Tibial nerve (tissue), 4 donors: Measurements from ENCODE around the gene CTBP1. TPM values are rescaled to one million over a fixed set of nuclear protein-coding genes. Genes with fewer than 3 reads are reported as not detected.

Source experiments
- DNase-seq, 2 donors: peaks; one replicate each; pipeline ENCODE4 v3.0.0-alpha.2; 2019; ENCODE audit warnings: low spot score in 2 of 2
- H3K27ac ChIP-seq, 4 donors: fragments of 200-600 bp; sonication (generic) in 3 of 4; one replicate each; pipeline ENCODE4 v1.5.1; 2017 to 2019; ENCODE audit warnings: mild to moderate bottlenecking in 1 of 4
- H3K27me3 ChIP-seq, 2 donors: fragments of 200-600 bp; sonication (generic) in 1 of 2; one replicate each; pipeline versions ENCODE4 v1.5.1 to v1.6.0; 2017 to 2019
- H3K36me3 ChIP-seq, 3 donors: fragments of 200-600 bp; sonication (generic); one replicate each; pipeline ENCODE4 v1.5.1; 2018 to 2019
- H3K4me1 ChIP-seq, 4 donors: fragments of 200-600 bp; sonication (generic) in 3 of 4; one replicate each; pipeline ENCODE4 v1.5.1; 2017 to 2019
- H3K4me3 ChIP-seq, 4 donors: fragments of 200-600 bp; sonication (generic) in 3 of 4; one replicate each; pipeline ENCODE4 v1.5.1; 2017 to 2019; ENCODE audit warnings: mild to moderate bottlenecking in 1 of 4, moderate library complexity in 1 of 4
- H3K9me3 ChIP-seq, 4 donors: fragments of 200-600 bp; sonication (generic) in 3 of 4; one replicate each; pipeline ENCODE4 v1.5.1; 2017 to 2019
- EP300 ChIP-seq, 2 donors: sonication (generic); formaldehyde crosslinking; IDR thresholded peaks; one replicate each; pipeline ENCODE4 v1.6.1; 2017; ENCODE audit warnings: antibody characterized with exemption in 2 of 2, mild to moderate bottlenecking in 1 of 2
- POLR2A ChIP-seq, 2 donors: fragments of 450-650 bp; IDR thresholded peaks; one replicate each; pipeline ENCODE4 v1.6.1; 2017; ENCODE audit warnings: antibody characterized with exemption in 2 of 2, mild to moderate bottlenecking in 2 of 2, moderate library complexity in 2 of 2
- WGBS, 2 donors: methylation state at CpG; one replicate each; pipeline ENCODE4 v1.1.5; 2018; 5-methylcytosine and 5-hydroxymethylcytosine counted together
- total RNA-seq, 4 donors: library from RNA; depleted of rRNA; stranded (reverse); fragments of >200 nt; gene quantifications; one replicate each; pipeline ENCODE4 v1.1.0, GENCODE V29; 2016
- TF ChIP-seq, protein P1 (sequence below), 5 experiments: fragments of 200-600 bp in 3 of 5; fragments of 450-650 bp in 2 of 5; sonication (generic) in 3 of 5; IDR thresholded peaks; one replicate each; pipeline ENCODE4 v1.5.1; 2016 to 2019; ENCODE audit warnings: antibody characterized with exemption in 5 of 5, mild to moderate bottlenecking in 3 of 5, moderate library complexity in 2 of 5

CTBP1 gene
- total RNA-seq, 4 donors from 2014 or later = 134 to 255 (median 193) TPM

GRCh38 chr4:1225272-1226143, 23.4 kb downstream of the CTBP1 start:
- Histone ChIP-seq H3K9me3 (no peaks in the 10 kb centered on the region), H3K27ac (peak overlapping the region in 2 of 4 donors; percentile 33 to 57), H3K4me3 (no peak overlapping the region), H3K36me3 (peaks cover 0 to 99% (median 23%) of the 10 kb centered on the region in 3 donors), H3K4me1 (peaks cover 0 to 18% (median 10%) of the 10 kb centered on the region in 4 donors), H3K27me3 (no peaks in the 10 kb centered on the region)
- no peak for TF ChIP-seq EP300 (IDR thresholded peaks at IDR 0.05)
- no peak for TF ChIP-seq POLR2A (IDR thresholded peaks at IDR 0.05)
- TF ChIP-seq, protein P1, sequence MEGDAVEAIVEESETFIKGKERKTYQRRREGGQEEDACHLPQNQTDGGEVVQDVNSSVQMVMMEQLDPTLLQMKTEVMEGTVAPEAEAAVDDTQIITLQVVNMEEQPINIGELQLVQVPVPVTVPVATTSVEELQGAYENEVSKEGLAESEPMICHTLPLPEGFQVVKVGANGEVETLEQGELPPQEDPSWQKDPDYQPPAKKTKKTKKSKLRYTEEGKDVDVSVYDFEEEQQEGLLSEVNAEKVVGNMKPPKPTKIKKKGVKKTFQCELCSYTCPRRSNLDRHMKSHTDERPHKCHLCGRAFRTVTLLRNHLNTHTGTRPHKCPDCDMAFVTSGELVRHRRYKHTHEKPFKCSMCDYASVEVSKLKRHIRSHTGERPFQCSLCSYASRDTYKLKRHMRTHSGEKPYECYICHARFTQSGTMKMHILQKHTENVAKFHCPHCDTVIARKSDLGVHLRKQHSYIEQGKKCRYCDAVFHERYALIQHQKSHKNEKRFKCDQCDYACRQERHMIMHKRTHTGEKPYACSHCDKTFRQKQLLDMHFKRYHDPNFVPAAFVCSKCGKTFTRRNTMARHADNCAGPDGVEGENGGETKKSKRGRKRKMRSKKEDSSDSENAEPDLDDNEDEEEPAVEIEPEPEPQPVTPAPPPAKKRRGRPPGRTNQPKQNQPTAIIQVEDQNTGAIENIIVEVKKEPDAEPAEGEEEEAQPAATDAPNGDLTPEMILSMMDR (IDR thresholded peaks at IDR 0.05) = no peak
- no peak for DNase-seq
- WGBS, 2 donors = 72 to 81% methylated on average over 37 of the region's 67 CpGs

- TF ChIP-seq, protein P1 (IDR thresholded peaks at IDR 0.05) = no peak
- TF ChIP-seq POLR2A (IDR thresholded peaks at IDR 0.05) (no peak), EP300 (IDR thresholded peaks at IDR 0.05) (no peak)
- H3K36me3 ChIP-seq = peaks cover 0 to 94% (median 23%) of the 10 kb centered on the region in 3 donors
- WGBS, 2 donors = 93 to 95% methylated on average over 26 to 37 of the region's 40 CpGs
- no peak overlapping the region for H3K4me3 ChIP-seq
- no peaks in the 10 kb centered on the region for H3K9me3 ChIP-seq
- DNase-seq = no peak
- no peaks in the 10 kb centered on the region for H3K27me3 ChIP-seq
- H3K27ac ChIP-seq = no peak overlapping the region
- H3K4me1 ChIP-seq = peaks cover 0 to 24% (median 12%) of the 10 kb centered on the region in 4 donors
These were observed 24.8 kb downstream of the CTBP1 start for GRCh38 chr4:1223841-1224809.

- no peak for TF ChIP-seq EP300 (IDR thresholded peaks at IDR 0.05)
These were observed 25.8 kb downstream of the CTBP1 start for GRCh38 chr4:1222938-1223690.

DNA sequence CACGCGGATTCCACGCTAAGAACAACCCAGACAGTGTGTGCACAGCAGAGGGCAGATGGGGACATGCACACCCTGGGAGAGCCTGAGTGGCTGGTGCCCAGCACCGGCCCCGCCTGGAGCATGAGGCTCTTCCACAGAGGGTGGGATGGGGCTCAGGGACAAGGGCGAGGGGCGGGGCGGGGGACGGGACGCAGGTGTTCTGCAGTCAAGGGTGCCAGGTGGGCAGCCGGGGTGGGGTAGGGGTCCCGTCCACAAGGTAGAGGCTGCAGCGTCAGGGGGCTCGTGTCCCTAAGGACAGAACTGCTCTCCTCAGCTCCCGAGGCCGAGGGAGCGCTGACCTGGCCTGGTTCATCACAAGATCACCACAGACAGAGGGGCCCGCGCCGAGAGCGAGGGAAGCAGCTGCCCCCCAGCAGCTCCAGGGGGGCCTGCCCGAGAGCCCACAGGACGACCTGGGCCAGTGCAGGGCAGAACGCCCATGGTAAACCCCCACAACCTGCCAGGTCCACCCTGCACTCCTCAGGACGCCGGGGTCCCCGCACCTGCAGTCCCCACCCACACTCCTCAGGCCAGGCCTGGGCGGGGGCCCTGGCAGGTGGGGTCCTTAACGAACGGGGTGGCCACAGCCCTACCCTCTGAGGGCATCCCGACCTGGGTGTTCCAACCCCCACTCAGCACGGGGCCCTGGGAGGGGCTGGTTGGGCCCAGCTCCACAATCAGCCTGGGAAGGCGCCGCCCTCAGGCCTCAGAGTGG, 26.7 kb downstream of the CTBP1 start:
- no peaks in the 10 kb centered on the region for H3K27me3 ChIP-seq
- TF ChIP-seq POLR2A (IDR thresholded peaks at IDR 0.05) (no peak), EP300 (IDR thresholded peaks at IDR 0.05) (no peak)
- TF ChIP-seq, protein P1 (IDR thresholded peaks at IDR 0.05) = no peak
- H3K36me3 ChIP-seq = peaks cover 0 to 87% (median 17%) of the 10 kb centered on the region in 3 donors
- DNase-seq = no peak
- H3K4me3 ChIP-seq = no peak overlapping the region
- H3K4me1 ChIP-seq = peaks cover 0 to 30% (median 14%) of the 10 kb centered on the region in 4 donors
- no peaks in the 10 kb centered on the region for H3K9me3 ChIP-seq
- WGBS, 2 donors = 83 to 87% methylated on average over 16 to 17 of the region's 34 CpGs
- no peak overlapping the region for H3K27ac ChIP-seq

More at GRCh38 chr4:1222938-1223690, 25.8 kb downstream of the CTBP1 start:
- DNase-seq = no peak
- no peak overlapping the region for H3K27ac ChIP-seq
- WGBS, 2 donors = 78 to 87% methylated on average over 13 to 28 of the region's 29 CpGs
- no peak overlapping the region for H3K4me3 ChIP-seq
- H3K9me3 ChIP-seq = no peaks in the 10 kb centered on the region
- no peaks in the 10 kb centered on the region for H3K27me3 ChIP-seq
- H3K4me1 ChIP-seq = peaks cover 0 to 25% (median 13%) of the 10 kb centered on the region in 4 donors
- H3K36me3 ChIP-seq = peaks cover 0 to 87% (median 23%) of the 10 kb centered on the region in 3 donors
